Measurements from ENCODE around the gene GPR158. TPM values are rescaled to one million over a fixed set of nuclear protein-coding genes. Genes with fewer than 3 reads are reported as not detected.
A peak's percentile ranks its signal among the peaks of the same experiment; 100 is the strongest.

GPR158 gene
- total RNA-seq, 1 donor from 2014 or later: under 0.01 TPM

DNA sequence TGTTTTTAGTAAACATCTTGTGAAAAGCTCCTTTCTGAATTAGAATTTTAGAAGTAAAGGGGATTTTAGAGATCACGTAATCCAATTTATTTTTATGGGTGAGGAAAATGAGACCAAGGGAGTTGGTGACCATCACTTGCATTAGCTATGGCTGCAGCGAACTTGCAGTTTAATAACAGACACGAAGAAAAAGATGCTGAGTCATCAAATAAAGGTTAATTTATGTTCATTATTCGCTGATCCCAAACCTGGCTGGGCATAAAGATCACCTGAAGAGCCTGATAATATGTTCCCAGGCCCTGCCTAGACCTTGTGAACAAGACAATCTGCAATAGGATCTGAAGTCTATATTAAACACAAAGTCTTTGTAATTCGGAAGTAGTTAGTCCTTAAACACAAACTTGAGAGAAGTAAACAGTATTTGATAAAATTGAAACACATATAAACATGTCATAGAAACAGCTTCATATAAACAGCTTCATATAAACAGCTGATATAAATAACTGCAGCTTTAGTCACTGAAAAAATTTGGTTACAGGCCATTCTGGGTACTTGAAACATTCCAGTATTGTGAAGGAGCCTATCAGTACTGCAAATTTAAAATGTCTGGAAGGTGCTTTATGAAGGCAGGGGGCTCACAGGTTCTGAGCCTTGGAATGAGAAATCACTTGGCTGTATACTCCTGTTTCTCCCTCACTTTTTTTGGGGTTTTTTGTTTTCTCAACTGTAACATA, 16.5 kb downstream of the GPR158 start:
- no peak for DNase-seq (ENCODE audit: low read depth in 2 of 2)

DNA sequence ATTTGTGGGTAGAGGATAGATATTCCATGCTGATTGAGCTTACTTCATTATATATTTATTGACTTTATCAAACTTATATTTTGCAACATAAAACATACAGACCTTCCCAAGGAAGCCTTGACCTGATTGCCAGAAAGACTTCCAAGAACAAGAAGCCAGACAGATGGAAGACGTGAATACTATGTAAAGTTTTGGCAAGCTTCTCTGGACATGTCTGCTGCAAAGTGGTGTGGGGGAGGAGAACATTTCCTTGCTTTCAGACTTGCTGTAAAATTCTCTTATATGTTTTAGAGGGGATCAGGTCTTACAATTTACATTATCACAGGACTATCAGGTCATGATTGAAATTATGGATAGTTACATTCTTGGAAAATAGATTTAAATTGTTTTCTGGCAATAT, 23.4 kb downstream of the GPR158 start:
- no peak for DNase-seq (ENCODE audit: low read depth in 2 of 2)

DNA sequence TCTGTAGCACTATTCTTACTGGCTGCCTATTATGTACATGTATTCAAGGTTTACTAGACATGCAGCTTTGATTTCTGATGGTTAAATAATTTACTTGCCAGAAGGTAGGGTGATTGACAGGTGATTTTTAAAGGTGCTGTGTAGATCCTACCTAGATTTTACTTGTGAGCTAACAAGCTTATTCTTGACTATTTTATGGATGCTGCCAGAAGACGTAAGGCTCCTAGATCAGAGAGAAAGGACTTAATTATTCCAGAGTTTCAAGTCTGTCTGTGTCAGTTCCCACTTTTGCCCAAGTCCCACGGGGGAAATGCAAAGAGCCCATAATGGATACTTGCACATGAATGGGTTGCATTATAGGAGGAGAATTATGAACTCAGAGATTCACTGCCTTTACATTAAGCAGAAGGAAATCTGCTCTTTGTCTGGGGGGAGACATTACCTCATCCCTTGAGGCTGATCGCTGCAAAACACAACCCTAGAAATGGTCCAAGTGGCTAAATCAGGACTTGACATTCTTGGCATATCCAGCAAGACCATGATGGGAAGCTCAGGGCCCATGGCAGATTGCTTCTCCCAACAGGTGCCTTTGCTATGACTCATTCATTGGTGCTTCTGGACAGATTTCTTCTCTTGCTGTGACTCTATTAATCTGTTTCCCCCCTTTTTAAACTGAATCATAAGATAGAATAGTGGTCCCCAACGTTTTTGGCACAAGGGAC, 32.1 kb downstream of the GPR158 start:
- no peak for DNase-seq (ENCODE audit: low read depth in 2 of 2)

DNA sequence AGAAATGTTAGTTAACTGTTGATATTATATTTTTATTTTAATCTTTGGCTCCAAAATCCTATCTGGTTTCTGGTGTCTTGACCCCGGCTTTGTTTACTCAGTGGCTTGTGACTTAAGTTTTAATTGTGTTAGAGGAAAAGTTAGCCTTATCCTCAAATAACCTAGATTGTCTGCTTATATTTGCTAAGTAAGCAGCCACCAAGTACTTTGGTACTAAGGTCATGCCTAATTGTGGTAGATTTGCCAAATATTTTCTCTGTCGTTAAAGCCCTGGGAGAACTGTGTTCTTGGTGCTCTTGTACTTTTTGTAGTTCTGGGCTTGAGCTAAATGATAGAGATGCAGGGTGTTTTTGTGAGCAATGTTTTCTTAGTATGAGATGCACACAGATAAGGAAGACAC, 34.8 kb downstream of the GPR158 start:
- DNase-seq (ENCODE audit: low read depth in 2 of 2): no peak

DNA sequence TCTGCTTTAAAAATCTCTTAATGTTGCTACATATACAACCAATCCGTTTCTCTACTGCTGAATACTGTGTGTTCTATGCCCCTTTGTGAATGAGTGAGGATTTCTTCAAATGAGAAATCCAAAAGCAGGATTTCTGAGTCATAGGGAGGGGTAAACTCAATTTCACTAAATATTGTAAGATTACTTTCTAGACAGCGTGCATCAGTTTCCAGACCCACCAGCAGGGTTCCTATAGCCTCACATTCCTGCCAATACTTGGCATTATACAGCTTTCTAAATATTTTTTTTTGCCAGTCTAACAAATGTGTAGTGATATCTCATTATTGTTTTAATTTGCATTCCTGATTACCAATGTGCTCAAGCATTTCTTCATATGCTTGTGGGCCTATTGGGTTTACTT, 35.5 kb downstream of the GPR158 start:
- no peak for DNase-seq (ENCODE audit: low read depth in 2 of 2)

DNA sequence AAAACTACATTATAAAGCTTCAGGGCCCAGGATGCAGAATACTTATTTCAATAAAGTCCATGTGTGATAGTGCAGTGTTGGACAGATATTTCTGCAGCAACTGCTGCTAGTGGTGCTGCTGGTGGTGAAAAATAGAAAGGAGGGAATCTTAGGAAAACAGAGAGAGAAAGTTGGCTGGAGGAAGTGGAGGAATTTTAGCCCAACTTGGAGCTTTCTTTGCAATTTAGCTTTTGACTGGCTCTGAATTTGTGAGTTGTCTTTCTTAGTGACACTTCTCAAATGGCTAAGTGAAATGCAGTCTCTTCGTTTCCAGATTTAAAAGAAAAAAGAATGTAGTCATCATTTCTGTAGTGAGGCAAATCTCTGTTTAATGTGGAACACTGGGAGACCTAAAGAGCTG, 45.4 kb downstream of the GPR158 start:
- no peak for DNase-seq (ENCODE audit: low read depth in 2 of 2)

DNA sequence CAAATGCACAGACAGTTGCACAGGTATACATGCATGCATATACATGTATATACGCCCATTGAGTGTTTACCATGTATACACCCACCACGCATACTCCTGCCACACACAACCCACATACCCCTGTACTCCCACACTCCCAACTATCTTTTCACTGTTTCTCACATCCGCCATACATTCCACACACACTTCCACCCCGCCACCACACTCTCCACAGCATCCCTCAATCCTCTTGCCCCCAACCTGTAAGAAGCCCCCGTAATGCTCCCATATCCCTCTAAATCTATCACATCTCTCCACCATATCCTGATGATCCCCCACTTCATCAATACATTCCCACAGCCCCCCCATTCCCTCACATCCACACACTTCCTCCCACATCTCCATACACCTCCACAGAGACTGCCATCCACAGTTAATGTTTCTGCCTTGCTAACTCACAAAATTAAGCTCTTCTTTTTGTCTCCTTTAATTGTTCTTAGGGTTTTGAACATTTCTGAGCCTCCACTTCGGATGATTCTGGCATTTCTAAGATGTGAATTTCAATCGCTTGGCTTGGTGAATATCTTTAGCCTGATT, 47.4 kb downstream of the GPR158 start:
- no peak for DNase-seq (ENCODE audit: low read depth in 2 of 2)

DNA sequence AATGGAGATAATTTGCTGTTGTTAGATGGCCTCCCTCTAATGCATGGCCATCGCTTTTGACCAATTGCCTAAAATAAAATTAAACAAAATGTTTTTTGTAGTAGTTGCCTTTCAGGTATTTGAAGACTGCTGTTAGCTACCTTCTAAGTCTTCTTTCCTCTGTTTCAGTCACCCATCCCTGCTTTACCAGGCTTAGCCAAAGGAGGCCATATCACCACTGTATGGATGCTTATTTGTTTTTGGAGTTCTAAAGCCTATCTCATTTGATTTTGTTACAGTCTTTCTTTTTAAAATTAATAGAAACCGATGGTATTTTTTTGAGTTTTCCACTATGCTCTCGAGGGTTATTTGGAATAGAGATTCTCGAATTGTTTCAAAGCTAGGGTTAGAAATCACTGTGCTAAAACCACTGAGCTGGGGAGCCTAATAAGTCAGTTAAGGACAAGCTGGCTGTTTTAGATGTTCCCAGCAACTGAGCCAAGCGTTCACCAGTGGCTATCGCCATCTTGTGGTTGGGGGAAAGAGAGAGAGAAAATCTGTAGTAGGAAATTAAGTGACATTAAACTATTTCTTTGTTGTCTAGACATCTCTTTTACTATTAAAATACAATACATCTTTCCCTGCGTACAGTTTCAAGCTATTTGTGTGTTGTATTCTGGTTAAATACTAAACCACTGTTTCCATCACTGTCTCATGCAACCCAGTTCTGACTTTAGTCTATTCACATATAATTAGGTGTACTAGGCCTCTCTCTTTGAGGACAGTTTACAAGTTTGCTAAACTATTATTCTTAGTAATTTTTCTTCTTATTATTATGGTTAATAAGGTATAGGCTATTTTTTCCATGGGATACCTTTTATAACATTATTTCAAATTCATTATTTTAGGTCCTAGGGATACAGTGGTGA, 52.2 kb downstream of the GPR158 start:
- DNase-seq (ENCODE audit: low read depth in 2 of 2): peak; percentile 23 to 54

DNA sequence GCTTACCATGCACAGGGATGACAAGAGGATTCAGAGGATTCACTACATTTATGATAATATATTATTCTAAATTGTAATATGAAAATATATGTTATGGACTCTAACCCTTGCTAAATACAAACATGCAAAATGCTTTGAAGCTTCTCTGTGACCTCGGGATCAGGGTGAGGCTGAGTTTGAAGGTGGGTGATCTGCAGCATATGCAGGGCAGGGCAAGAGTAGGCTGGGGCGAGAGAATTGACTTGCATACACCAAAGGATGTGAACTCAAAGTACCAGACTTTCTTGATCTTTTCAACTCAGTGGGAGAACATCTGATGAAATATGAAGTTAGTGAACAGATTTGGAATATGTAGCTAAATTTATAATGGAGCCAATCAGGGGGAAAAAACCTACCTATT, 57.0 kb downstream of the GPR158 start:
- no peak for DNase-seq (ENCODE audit: low read depth in 2 of 2)

DNA sequence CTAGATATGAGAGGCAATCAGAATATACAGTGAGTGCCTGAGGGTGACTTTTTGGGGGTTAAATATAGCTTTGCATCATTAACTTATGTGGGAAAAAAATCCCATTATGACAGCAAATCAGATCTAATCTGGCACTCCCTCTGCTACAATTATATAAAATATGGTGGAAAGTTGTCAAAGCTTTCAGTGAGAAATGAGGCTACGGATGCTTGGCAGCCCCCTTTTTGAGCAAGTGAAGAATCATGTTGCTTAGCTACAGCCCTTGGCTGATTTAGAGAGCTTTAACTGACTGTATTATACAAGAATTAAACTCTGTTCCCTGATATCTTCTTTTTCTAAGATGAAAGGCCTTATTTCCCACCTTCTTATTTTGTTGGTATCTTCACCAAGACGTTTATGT, 57.4 kb downstream of the GPR158 start:
- DNase-seq (ENCODE audit: low read depth in 2 of 2): no peak

DNA sequence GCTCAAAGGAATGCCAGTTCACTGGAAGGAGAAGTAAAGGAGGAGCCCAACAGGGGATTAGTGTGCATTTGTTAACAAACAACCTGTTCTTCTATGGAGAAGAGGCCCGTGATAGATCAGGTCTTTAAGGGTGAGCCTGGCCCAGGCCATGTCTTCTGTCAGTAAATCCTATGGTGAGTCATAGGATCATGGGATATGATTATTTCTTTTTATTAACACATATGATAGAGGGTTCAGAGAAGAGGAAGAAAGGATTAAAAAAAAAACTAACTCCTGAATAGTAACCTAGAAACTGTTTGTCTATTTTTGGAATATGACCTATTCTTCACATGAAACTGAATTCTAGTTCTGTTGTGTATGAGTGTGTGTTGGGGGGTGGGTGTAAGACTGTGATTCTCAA, 70.4 kb downstream of the GPR158 start:
- DNase-seq (ENCODE audit: low read depth in 2 of 2): no peak

DNA sequence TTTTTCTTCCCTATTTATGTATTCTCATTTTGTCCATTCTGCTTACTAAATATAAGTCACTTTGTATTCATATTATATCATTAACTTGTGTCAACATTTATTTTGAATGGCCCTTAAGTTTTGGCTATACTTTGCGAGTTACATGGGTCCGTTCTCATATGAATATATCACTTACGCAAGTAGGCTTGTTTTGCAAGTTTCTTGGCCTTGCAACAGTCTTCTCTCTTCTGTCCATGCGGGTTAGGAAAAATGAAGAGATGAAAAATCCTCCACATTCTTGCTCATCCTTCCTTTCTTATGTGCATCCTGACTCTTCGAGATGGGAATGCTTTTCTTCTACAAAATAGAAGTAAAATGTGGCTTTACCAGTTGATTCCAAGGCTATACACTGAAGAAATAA, 82.8 kb downstream of the GPR158 start:
- DNase-seq (ENCODE audit: low read depth in 2 of 2): no peak

DNA sequence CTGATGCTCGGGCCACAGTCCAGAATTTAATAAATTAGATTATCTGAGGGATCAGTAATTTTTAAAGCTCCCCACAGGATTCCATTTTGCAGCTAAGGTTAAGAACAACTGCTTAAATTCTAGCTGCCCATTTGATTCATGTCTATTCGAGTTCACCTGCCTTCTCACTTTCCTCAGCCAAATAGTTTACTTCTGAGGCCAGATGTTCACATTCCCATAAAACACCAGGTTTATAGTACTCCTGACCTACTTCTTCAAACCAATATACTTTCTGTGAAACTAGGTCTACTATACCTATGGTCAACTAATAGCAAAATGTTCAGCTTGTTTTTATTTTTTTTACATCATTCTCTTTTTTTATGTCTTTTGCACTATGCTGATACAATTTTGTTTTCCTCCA, 86.3 kb downstream of the GPR158 start:
- no peak for DNase-seq (ENCODE audit: low read depth in 2 of 2)

DNA sequence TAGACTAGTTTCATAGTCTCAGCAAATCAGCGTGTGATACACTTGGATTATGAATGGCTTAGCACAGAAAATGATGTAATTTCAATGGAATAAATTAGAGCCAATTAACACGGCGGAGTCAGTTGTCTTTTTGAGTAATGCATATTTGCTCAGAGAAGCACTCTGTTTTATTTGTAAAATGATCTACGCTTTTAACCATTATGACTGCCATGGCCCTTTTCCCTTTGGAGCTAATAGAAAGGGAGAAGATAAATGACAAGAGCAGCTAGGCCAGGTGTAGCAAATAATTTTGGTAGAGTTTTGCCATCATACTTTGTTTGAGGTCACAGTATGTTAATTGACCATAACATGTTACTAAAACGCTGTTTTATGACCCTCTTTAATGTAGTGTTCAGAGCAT, 86.8 kb downstream of the GPR158 start:
- no peak for DNase-seq (ENCODE audit: low read depth in 2 of 2)

DNA sequence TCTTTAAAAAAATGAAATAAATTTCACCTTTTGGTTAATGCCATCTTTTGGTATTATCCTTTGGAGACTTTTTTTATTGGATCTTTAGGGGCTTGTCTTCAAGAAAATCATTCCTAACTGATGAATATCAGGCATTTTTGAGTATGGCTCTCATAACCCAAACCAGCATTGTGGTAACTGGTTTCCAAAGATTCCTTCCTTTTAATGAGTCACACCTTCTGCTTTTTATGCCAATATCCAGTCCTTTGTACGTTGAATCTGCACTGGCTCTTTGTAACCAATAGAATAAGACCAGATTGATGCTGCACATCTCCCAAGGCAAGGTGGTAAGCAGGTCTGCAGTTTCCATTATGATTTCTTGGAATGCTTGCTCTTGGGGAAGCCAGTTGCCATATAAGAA, 89.1 kb downstream of the GPR158 start:
- no peak for DNase-seq (ENCODE audit: low read depth in 2 of 2)

DNA sequence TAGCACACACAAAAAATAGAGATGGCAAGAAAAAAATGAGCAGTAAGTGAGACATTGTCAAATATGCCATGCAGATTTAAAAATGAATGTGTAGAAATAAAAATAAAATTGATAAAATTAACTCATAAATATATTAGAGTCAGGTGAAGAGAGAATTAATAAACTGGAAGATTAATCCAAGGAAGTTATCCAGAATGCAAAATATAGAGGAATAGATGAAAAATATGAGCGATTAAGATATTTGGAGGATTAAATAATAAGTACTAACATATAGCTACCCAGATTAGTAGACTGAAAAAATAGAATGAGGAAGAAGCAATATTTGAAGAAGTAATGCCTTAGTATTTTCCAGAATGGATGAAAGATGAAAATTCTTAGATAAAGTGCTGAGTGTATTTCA, 103.4 kb downstream of the GPR158 start:
- no peak for DNase-seq (ENCODE audit: low read depth in 2 of 2)

DNA sequence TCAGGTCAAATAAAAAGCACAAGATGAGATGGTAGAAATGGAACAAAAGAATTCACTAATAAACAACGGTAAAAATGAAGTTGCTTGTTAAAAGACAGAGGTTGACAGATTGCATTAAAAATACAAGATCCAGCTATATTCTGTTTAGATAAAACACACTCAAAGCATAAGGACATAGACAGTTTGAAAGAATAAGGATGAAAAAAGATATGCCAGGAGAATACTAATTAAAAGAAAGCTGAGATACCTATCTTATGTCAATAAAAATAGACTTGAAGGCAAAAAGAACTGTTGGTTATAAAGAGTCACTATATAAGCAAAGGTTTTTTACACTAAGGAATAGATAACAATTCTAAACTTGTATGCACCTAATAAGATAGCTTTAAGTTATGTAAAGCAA, 105.3 kb downstream of the GPR158 start:
- DNase-seq (ENCODE audit: low read depth in 2 of 2): no peak

DNA sequence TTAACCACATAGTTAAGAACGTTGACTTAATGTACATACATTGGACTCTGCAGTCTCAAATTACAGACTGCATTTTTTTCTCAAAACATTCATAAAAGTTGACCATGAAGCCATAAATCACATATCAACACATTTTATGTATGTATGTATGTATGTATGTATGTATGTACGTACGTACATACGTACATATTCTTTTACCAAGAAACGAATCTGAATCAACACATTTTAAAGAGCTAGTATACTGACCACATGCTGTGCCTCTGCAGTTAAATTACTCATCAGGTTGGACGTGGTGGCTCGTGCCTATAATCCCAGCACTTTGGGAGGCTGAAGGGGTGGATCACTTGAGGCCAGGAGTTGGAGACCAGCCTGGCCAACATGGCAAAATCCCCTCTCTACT, 105.8 kb downstream of the GPR158 start:
- no peak for DNase-seq (ENCODE audit: low read depth in 2 of 2)

DNA sequence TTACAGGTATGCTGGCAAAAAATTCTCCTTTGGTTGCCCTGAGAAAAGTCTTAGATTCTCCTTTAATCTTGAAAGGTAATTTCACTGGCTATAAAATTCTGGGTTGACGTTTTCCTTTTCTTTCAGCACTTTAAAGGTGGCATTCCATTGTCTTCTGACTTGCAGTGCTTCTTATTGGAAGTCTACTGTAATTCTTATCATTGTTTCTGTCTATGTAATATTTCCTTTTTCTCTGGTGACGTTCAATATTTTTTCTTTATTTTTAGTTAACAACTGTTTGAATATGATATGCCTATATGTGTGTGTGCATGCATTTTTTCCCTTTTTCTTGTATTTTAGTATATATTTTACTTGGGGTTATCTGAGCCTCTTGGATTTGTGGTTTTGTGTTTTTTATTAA, 111.0 kb downstream of the GPR158 start:
- DNase-seq (ENCODE audit: low read depth in 2 of 2): no peak

DNA sequence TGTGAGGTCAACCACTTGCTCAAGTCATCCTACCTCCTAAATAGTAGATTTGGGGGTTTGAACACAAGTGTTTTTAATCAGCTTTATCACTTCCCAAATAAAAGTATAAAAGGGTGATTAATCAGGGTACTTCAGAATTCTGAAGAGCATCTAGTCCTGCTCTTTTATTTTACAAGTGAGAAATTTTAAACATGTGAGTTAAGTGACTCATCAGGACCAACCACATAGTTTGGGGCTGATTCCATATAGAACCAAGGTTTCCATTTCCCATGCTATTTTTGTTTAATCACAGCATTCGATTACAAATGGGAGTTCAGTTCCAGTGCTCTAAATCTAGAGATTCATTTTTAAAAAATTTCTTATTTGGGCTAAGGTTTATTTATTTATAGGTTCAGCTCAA, 113.4 kb downstream of the GPR158 start:
- no peak for DNase-seq (ENCODE audit: low read depth in 2 of 2)

DNA sequence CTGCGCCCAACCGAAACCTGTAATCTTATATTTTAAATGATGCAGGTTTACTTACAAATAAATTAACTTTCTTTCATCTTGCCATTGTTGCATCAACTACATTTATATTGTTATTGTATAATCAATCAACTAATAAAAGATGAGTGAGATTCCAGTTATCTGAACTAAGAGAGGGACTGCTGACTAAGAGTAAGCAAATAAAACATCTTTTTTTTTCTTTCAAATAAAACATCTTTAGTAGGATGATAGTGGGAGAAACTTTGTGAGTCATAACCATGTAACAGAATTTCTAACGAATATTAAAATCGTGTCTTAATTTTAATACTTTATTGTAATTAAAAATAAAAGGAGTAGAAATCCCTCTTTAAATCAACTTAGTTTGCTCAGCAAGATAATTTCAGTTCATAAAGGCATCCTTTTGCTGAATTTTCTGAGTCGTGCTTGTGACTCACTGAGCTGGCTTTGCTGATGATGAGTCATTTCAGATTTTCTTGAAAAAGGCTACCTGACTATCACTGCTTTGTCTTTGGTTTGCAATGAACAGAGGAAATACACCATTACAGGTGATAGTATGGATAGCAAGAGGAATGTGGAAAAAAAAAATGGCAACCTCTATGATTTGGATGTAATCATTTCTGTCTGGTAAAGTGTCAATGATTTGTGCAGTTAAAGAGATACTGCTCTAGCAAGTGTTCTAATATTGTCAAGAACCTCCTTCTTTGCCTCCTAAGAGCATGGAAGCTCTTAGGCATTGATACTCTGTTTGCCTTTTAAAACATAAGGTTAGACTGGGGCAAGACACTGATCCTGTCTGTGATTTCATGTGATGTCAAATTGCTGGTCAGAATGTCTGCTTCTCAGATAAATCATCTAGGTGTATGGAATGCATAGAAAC, 119.5 kb downstream of the GPR158 start:
- DNase-seq (ENCODE audit: low read depth in 2 of 2): no peak

Measured in dermis microvascular lymphatic vessel endothelial cell (primary cell).